WTC11 (cell line): ENCODE results near the gene P3H1.

Experiments
- AFF4 ChIP-seq: sonication (generic); formaldehyde crosslinking; IDR thresholded peaks from 2 replicates; pipeline ENCODE4 v1.8.1; 2023; ENCODE audit warnings: mild to moderate bottlenecking, missing genetic modification reagents, borderline replicate concordance
- ATF2 ChIP-seq: sonication (generic); formaldehyde crosslinking; IDR thresholded peaks from 2 replicates; pipeline ENCODE4 v1.8.1; 2022; ENCODE audit warnings: low read depth, missing genetic modification reagents, borderline replicate concordance
- CTCF ChIP-seq: fragments of 200-600 bp; IDR thresholded peaks from 2 replicates; pipeline ENCODE4 v1.8.0; 2022; ENCODE audit warnings: antibody characterized with exemption
- MAX ChIP-seq: sonication (generic); formaldehyde crosslinking; IDR thresholded peaks from 2 replicates; pipeline ENCODE4 v1.8.0; 2022; ENCODE audit warnings: mild to moderate bottlenecking, missing genetic modification reagents
- TEAD1 ChIP-seq: sonication (generic); formaldehyde crosslinking; IDR thresholded peaks from 2 replicates; pipeline ENCODE4 v1.8.0; 2022; ENCODE audit warnings: mild to moderate bottlenecking, missing genetic modification reagents

GRCh38 chr1:42738678-42739226, 28.1 kb downstream of the P3H1 start:
- TF ChIP-seq CTCF = no peak
- no peak for TF ChIP-seq TEAD1 (CRISPR knock-in tag)
- no peak for TF ChIP-seq ATF2 (CRISPR knock-in tag)
- TF ChIP-seq AFF4 (CRISPR knock-in tag) = no peak
- no peak for TF ChIP-seq MAX (CRISPR knock-in tag)
